T-helper 1 cell treated with Interleukin-12 subunit alpha and Interleukin-12 subunit beta and Interleukin-4 antibody, amounts not matched to agents 30 ng/mL and 1 ng/mL, for 36 hours (primary cell): ENCODE results near the gene MAP3K5. TPM values are rescaled to one million over a fixed set of nuclear protein-coding genes. Genes with fewer than 3 reads are reported as not detected.
"Not testable (repeated sequence)": the region's sequence is repeated elsewhere in the genome, so short reads cannot be mapped to it uniquely, and the experiment has no call there.

Experiments
- intact Hi-C: fragments of 100-400 bp; cut with micrococcal nuclease; formaldehyde crosslinking; loops from one replicate; pipeline ENCODE4 v1.15.1; 2024
- total RNA-seq: library from RNA; stranded (reverse); gene quantifications from 2 replicates; pipeline ENCODE4 v1.2.3, GENCODE V29; 2022

MAP3K5 gene, protein sequence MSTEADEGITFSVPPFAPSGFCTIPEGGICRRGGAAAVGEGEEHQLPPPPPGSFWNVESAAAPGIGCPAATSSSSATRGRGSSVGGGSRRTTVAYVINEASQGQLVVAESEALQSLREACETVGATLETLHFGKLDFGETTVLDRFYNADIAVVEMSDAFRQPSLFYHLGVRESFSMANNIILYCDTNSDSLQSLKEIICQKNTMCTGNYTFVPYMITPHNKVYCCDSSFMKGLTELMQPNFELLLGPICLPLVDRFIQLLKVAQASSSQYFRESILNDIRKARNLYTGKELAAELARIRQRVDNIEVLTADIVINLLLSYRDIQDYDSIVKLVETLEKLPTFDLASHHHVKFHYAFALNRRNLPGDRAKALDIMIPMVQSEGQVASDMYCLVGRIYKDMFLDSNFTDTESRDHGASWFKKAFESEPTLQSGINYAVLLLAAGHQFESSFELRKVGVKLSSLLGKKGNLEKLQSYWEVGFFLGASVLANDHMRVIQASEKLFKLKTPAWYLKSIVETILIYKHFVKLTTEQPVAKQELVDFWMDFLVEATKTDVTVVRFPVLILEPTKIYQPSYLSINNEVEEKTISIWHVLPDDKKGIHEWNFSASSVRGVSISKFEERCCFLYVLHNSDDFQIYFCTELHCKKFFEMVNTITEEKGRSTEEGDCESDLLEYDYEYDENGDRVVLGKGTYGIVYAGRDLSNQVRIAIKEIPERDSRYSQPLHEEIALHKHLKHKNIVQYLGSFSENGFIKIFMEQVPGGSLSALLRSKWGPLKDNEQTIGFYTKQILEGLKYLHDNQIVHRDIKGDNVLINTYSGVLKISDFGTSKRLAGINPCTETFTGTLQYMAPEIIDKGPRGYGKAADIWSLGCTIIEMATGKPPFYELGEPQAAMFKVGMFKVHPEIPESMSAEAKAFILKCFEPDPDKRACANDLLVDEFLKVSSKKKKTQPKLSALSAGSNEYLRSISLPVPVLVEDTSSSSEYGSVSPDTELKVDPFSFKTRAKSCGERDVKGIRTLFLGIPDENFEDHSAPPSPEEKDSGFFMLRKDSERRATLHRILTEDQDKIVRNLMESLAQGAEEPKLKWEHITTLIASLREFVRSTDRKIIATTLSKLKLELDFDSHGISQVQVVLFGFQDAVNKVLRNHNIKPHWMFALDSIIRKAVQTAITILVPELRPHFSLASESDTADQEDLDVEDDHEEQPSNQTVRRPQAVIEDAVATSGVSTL (N-terminal part only)
- total RNA-seq, result 37.2 and 38.3 TPM in 2 replicates

DNA sequence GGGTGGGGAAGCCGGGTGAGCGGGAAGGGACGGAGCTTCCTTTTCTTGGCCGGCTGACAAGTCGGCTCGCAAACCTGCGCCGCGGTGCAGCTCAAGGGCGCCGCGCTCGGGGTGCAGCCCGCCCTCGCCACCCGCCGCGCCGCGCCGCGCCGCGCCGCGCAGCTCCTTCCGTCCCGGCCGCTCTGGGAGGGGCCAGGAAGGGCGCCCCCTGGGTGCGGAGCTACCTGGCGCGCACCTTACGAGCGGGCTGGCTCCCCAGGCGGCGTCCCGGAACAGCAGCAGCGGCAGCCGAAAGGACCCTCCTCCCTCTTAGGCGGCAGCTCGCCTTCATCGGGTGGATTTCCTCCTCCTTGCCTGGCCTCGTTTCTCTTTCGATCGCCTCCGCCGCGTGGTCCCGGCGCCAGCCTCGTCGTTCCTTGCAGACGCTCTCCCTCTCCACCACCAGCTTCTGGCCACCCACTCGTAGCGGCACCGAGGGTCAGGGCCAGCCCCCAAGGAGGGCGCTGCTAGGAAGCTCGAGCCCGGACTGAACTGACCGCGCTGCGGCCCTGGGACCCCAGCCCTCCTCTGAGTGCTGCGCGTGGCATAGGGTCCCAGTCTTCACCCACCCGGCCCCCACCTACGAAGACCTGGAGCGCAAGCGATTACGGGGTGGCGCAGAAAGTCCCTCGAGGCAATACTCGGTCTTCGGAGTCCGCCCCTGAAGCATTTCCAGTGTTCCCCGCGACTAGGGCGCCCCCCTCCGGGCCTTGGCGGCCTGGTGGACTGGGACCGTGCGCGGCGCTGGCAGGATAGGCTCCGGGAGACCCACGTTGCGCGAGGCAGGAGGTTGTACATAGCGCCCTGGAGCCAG lies at the start of gene MAP3K5:
Gene MAP3K5 (minus strand): TSS at position 68 of the 853 bp plus-strand sequence. CDS start 320 bp downstream, outside the sequence.
- intact Hi-C loops, result loop anchor here (1.0 to 2.0 kb wide), 11 partner anchors 30 to 1341 kb away; partner anchors contain the start of genes BCLAF1, MAP7, MTFR2 and PEX7

DNA sequence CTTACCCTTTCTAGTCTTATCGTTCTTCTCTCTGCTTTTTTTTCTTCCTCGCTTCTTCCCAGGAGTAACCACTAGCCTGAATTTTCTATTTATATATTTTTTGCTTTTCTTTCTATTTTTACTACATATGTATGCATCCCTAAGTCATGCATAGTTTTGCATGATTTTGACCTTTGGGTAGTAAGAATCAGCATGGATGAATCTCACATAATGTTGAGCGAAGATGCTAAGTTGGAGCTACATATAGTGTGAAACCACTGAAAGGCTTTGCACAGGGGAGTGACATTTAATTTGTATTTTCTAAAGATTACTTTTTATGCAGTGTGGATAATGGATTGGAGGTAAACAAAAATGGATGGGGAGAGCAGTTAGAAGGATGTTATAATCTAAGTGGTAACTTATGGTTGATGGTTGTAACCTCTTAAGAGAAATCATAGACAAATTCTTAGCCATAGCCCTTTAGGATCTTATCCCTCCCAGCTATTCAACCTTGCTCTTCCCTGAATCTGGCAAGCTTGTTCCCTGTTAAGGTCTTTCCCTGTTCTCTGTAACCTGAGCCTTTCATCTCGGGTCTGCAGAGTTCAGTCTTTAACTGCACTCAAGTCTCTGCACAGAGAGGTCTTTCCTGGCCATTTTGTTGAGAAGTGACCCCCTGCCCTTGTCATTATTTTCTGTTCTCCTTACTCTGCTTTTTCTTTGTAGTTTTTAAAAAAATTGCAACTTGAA lies 48.2 kb upstream of the MAP3K5 start:
- intact Hi-C loops, result loop anchor here (10.0 kb wide), 1 partner anchor 1164 kb away; no protein-coding TSS in a partner anchor

DNA sequence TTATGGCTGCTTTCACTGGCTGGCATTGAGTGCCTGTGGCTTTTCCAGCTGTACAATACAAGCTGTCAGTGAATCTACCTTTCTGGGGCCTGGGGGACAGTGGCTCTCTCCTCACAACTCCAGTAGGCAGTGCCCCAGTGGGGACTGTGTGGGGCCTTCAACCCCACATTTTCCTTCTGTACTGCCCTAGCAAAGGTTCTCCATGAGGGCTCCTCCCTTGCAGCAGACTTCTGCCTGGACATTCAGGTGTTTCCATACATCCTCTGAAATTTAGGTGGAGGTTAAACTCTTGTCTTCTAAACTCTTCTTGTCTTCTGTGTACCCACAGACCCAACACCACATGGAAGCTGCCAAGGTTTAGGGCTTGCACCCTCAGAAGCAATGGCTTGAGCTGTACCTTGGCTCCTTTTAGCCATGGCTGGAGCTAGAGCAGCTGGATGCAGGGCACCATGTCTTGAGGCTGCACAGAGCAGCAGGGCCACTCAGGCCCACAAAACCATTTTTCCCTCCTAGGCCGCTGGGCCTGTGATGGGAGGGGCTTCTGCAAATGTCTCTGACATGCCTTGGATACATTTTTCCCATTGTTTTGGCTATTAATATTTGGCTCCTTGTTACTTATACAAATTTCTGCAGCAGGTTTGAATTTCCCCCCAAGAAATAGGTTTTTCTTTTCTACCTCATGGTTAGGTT lies 39.7 kb upstream of the MAP3K5 start:
- intact Hi-C loops, result no loop called here

GRCh38 chr6:136826216-136826615 lies 33.9 kb upstream of the MAP3K5 start:
- intact Hi-C loops, result no loop called here

GRCh38 chr6:136823128-136823660 lies 30.9 kb upstream of the MAP3K5 start:
- intact Hi-C loops, result loop anchor here (2.0 to 5.0 kb wide), 2 partner anchors 98 to 1326 kb away; partner anchors contain the start of gene AHI1

GRCh38 chr6:136822376-136823127 lies 30.3 kb upstream of the MAP3K5 start, which contains the start of gene PEX7:
TSS of gene PEX7 (plus strand) at chr6:136822592. CDS start at chr6:136822666, 74 bp downstream.
- intact Hi-C loops, result loop anchor here (1.0 to 5.0 kb wide), 12 partner anchors 29 to 1325 kb away; partner anchors contain the start of genes AHI1 and MTFR2

DNA sequence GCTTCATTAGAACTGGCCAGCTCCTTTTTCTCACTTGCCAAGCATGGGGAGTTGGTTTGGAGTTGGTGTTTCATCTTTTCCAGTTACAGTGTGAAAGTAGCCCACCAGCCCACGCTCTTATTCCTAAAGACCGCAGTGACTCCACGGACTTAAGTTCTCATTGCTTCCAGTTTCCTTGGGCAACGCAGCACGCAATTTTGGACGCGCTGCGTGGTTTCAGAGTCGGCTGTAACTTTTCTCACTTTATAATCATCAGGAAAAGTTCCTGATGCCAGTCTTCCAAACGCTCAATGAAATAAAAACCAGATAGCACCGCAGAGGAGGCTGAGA lies 29.7 kb upstream of the MAP3K5 start:
- intact Hi-C loops, result loop anchor here (1.0 to 5.0 kb wide), 12 partner anchors 29 to 1325 kb away; partner anchors contain the start of genes AHI1 and MTFR2

- intact Hi-C loops, result loop anchor here (5.0 kb wide), 1 partner anchor 1323 kb away; the partner anchor contains the start of gene AHI1
Observed at GRCh38 chr6:136820561-136820960, 28.3 kb upstream of the MAP3K5 start.

DNA sequence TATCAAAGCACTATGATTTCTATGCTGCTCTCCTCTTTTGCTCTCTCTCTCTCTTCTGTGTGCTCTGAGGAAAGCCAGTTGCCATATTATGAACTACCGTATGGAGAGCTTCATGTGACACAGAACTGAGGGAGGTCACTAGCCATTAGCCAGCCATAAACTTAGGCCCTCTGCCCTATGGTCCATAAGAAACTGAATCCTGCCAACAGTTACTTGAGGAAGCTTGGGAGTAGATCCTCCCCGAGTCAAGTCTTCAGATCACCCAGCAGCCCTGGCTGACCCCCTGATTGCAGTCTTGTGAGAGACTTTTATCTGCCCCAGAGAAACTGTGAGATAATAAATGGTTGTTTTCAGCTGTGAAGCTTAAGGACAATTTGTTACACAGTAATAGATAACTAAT lies 24.4 kb upstream of the MAP3K5 start:
- intact Hi-C loops, result no loop called here

DNA sequence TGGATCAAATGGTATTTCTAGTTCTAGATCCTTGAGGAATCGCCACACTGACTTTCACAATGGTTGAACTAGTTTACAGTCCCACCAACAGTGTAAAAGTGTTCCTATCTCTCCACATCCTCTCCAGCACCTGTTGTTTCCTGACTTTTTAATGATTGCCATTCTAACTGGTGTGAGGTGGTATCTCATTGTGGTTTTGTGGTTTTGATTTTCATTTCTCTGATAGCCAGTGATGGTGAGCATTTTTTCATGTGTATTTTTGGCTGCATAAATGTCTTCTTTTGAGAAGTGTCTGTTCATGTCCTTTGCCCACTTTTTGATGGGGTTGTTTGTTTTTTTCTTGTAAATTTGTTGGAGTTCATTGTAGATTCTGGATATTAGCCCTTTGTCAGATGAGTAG lies 23.3 kb upstream of the MAP3K5 start:
- intact Hi-C loops, result not testable (repeated sequence)

DNA sequence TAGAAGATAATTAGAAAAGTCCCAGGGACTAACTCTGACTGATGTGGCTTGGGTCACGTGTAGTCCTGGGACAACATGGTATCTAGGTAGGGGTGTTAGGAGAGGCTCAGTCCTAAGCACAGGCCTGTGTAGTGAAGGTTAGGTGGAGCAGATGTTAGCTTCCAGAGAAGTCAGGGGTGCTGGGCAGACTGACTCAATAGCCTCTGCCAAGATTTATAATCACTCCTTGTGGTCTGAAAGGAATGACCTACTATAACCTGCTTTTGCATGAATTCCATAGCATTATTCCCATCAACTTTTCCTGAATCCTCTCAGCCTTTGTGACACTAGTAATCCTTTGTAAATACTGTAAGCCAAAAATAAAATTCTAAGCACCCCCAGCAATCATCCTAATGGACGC lies 19.9 kb upstream of the MAP3K5 start:
- intact Hi-C loops, result no loop called here

GRCh38 chr6:136811272-136811671 lies 19.0 kb upstream of the MAP3K5 start:
- intact Hi-C loops, result no loop called here

- intact Hi-C loops, result no loop called here
Observed at GRCh38 chr6:136809091-136809860, 17.0 kb upstream of the MAP3K5 start.

GRCh38 chr6:136803608-136804007 lies 11.3 kb upstream of the MAP3K5 start:
- intact Hi-C loops, result no loop called here

GRCh38 chr6:136801581-136801980 lies 9.3 kb upstream of the MAP3K5 start:
- intact Hi-C loops, result no loop called here

DNA sequence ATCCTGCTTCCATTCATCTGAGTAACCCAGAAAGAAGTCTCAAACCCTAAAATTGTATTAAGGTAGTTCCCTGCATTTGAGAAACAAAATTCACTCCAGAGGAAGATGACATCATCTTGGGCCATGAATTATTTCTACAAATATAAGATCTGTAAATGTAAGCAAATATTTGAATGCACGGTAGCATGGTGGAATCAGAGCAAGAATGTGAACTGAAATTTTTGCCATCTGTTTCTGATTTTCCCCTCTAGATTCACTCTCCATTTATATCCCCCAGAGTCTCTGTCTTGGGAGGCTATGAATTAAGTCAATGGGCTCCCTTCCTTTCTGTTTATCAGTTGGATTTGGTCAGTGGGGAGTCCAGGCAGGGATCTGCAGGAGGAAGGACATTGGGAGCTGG lies 5.8 kb upstream of the MAP3K5 start:
- intact Hi-C loops, result no loop called here

- intact Hi-C loops, result no loop called here
Observed at GRCh38 chr6:136795996-136796395, 3.7 kb upstream of the MAP3K5 start.
